K562 treated with DMSO at 1 percent for 24 hours (cell line): ENCODE results near the gene KDELR1. TPM values are rescaled to one million over a fixed set of nuclear protein-coding genes. Genes with fewer than 3 reads are reported as not detected.

ENCODE experiments used
- total RNA-seq: library from RNA; unstranded; fragments of 300-600 nt; gene quantifications from 2 replicates; pipeline ENCODE4 v1.2.3, GENCODE V29; 2022; ENCODE audit warnings: low read depth; ENCODE audit not compliant: insufficient read depth

KDELR1 gene
- total RNA-seq: 200 and 223 TPM in 2 replicates

GRCh38 chr19:48391100-48392005, at the start of gene KDELR1:
Gene KDELR1, minus strand, starts transcription at chr19:48391551. Its CDS starts 193 bp downstream, at chr19:48391358.

GRCh38 chr19:48393559-48394330, 2.4 kb upstream of the KDELR1 start, which contains the start of gene GRIN2D:
Gene GRIN2D, plus strand, starts transcription at chr19:48393668. Its CDS starts 4,725 bp downstream, at chr19:48398393.

GRCh38 chr19:48363810-48364597, 27.3 kb downstream of the KDELR1 start, which contains the start of the genes SYNGR4 and TMEM143:
Gene SYNGR4, plus strand, starts transcription at chr19:48364367. Its CDS starts 1,476 bp downstream, at chr19:48365843.
Gene TMEM143, minus strand, starts transcription at chr19:48363940. Its CDS starts 20 bp downstream, at chr19:48363920.

Other genes with a start within 250 kb of the KDELR1 start
- 82.4 and 93.0 TPM in 2 replicates for gene LIG1, start 221.2 kb downstream of the KDELR1 start, total RNA-seq
- gene ZSWIM9, start 220.9 kb downstream of the KDELR1 start, total RNA-seq: 8.7 and 9.3 TPM in 2 replicates
- gene CARD8, start 135.6 kb downstream of the KDELR1 start, total RNA-seq: 14.6 and 20.0 TPM in 2 replicates
- gene ZNF114, start 121.5 kb downstream of the KDELR1 start, total RNA-seq: not detected in 2 replicates
- gene EMP3, start 66.0 kb downstream of the KDELR1 start, total RNA-seq: 288 and 289 TPM in 2 replicates
- gene TMEM143, start 27.6 kb downstream of the KDELR1 start, total RNA-seq: 8.3 and 10.7 TPM in 2 replicates
- gene SYNGR4, start 27.2 kb downstream of the KDELR1 start, total RNA-seq: not detected in 2 replicates
- 29.6 and 31.6 TPM in 2 replicates for gene GRIN2D, start 2.1 kb upstream of the KDELR1 start, total RNA-seq
- 23.9 and 24.2 TPM in 2 replicates for gene GRWD1, start 54.4 kb upstream of the KDELR1 start, total RNA-seq
- gene KCNJ14, start 64.0 kb upstream of the KDELR1 start, total RNA-seq: 2.5 and 2.7 TPM in 2 replicates
- 76.9 and 80.9 TPM in 2 replicates for gene CYTH2, start 77.8 kb upstream of the KDELR1 start, total RNA-seq
- 12.2 and 15.6 TPM in 2 replicates for gene LMTK3, start 120.3 kb upstream of the KDELR1 start, total RNA-seq
- 1.4 and 2.1 TPM in 2 replicates for gene SULT2B1, start 160.6 kb upstream of the KDELR1 start, total RNA-seq
- gene SPACA4, start 215.2 kb upstream of the KDELR1 start, total RNA-seq: not detected in 2 replicates
- gene FAM83E, start 223.5 kb upstream of the KDELR1 start, total RNA-seq: 0.41 TPM in 1 of 2 replicates, not detected in the other
- gene RPL18, start 227.6 kb upstream of the KDELR1 start, total RNA-seq: 5,284 and 5,688 TPM in 2 replicates
- gene SPHK2, start 228.0 kb upstream of the KDELR1 start, total RNA-seq: 14.6 and 15.0 TPM in 2 replicates
- 17.2 and 17.8 TPM in 2 replicates for gene DBP, start 245.8 kb upstream of the KDELR1 start, total RNA-seq